ENCODE data around the gene LRRC4. TPM values are rescaled to one million over a fixed set of nuclear protein-coding genes. Genes with fewer than 3 reads are reported as not detected.

LRRC4 gene
- total and polyA plus RNA-seq, 2 donors (not counting 3 experiments of a cell fraction or from before 2014, with no cell fraction given), result 3.8 to 4.2 TPM

GRCh38 chr7:128080169-128080568 lies 48.9 kb upstream of the LRRC4 start:
- FAIRE-seq (no peak), DNase-seq (ENCODE audit: low read depth, low spot score) (no peak)
- H3K9ac ChIP-seq (replicated peaks; ENCODE audit: extremely low read depth, insufficient read depth, low read length), result no peak overlapping the region
- no peaks in the 10 kb centered on the region for H3K79me2 ChIP-seq (ENCODE audit: control insufficient read depth, insufficient read depth, low read length)
- H3K4me2 ChIP-seq (ENCODE audit: insufficient read depth, low read length), result no peak overlapping the region
- ChIA-PET POLR2A (no interaction called here), CTCF (interaction anchor here (0.6 to 1.6 kb wide), 2 partner anchors 129 to 137 kb away, joined by 3 read pairs; no protein-coding TSS in a partner anchor)
- no peak overlapping the region for H3K4me3 ChIP-seq (replicated peaks in 1 of 3; ENCODE audit: insufficient read depth in 1 of 3, low read depth in 1 of 3, low read length in 3 of 3)
- no TSS peak for BruUV-seq (replicated peaks)
- dilution Hi-C loops (cut with MboI; ENCODE audit: extremely low pct_ligation_motif_present, low sequenced_read_pairs) (no loop called here), intact Hi-C loops (cut with micrococcal nuclease) (no loop called here)
- H3K27me3 ChIP-seq (ENCODE audit: control insufficient read depth in 2 of 2, insufficient read depth in 2 of 2, low read length in 2 of 2), result no peaks in the 10 kb centered on the region
- TF ChIP-seq POLR2AphosphoS5 (IDR thresholded peaks at IDR 0.05; ENCODE audit: insufficient read depth, low read depth, low read length) (no peak), GATA2 (IDR thresholded peaks at IDR 0.05; ENCODE audit: insufficient read depth, insufficient read length, low read depth, low read length) (no peak), FOS (IDR thresholded peaks at IDR 0.05; ENCODE audit: borderline replicate concordance, insufficient read depth, low read length) (no peak), MAX (IDR thresholded peaks at IDR 0.05; ENCODE audit: insufficient read depth, insufficient read length) (no peak), EZH2 (IDR thresholded peaks at IDR 0.05; ENCODE audit: borderline replicate concordance, low read depth, low read length, severe bottlenecking) (no peak), POLR2A (IDR thresholded peaks at IDR 0.05; ENCODE audit: low read depth, low read length) (no peak), JUN (IDR thresholded peaks at IDR 0.05; ENCODE audit: borderline replicate concordance, insufficient read depth, insufficient read length, low read depth) (no peak), MYC (IDR thresholded peaks at IDR 0.05; ENCODE audit: low read depth, low read length) (no peak)
- TF ChIP-seq, protein P1, sequence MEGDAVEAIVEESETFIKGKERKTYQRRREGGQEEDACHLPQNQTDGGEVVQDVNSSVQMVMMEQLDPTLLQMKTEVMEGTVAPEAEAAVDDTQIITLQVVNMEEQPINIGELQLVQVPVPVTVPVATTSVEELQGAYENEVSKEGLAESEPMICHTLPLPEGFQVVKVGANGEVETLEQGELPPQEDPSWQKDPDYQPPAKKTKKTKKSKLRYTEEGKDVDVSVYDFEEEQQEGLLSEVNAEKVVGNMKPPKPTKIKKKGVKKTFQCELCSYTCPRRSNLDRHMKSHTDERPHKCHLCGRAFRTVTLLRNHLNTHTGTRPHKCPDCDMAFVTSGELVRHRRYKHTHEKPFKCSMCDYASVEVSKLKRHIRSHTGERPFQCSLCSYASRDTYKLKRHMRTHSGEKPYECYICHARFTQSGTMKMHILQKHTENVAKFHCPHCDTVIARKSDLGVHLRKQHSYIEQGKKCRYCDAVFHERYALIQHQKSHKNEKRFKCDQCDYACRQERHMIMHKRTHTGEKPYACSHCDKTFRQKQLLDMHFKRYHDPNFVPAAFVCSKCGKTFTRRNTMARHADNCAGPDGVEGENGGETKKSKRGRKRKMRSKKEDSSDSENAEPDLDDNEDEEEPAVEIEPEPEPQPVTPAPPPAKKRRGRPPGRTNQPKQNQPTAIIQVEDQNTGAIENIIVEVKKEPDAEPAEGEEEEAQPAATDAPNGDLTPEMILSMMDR (IDR thresholded peaks at IDR 0.05; ENCODE audit: extremely low read depth in 1 of 2, insufficient read depth in 1 of 2, low read depth in 1 of 2, low read length in 2 of 2), result no peak
- H3K4me1 ChIP-seq (ENCODE audit: control insufficient read depth, extremely low read depth, insufficient read depth, low read length), result peaks cover 14% of the 10 kb centered on the region
- no peaks in the 10 kb centered on the region for H3K9me1 ChIP-seq (replicated peaks; ENCODE audit: control insufficient read depth, extremely low read depth, insufficient read depth, low read length)
- H3K27ac ChIP-seq (ENCODE audit: insufficient read depth, low read depth, low read length), result no peak overlapping the region
- H3K36me3 ChIP-seq (ENCODE audit: control insufficient read depth in 2 of 2, extremely low read depth in 1 of 2, insufficient read depth in 2 of 2, low read length in 2 of 2), result peaks cover 3 to 22% of the 10 kb centered on the region in 2 experiments
- no peaks in the 10 kb centered on the region for H4K20me1 ChIP-seq (replicated peaks; ENCODE audit: control insufficient read depth, extremely low read depth, insufficient read depth, low read length)
- no peaks in the 10 kb centered on the region for H3K9me3 ChIP-seq (replicated peaks; ENCODE audit: control insufficient read depth, insufficient read depth, low read length)
- H2AFZ ChIP-seq (ENCODE audit: low read depth, low read length), result no peak overlapping the region
